Measurements from ENCODE around the gene ZNRF3.
"Not testable (repeated sequence)": the region's sequence is repeated elsewhere in the genome, so short reads cannot be mapped to it uniquely, and the experiment has no call there.

ZNRF3 gene

DNA sequence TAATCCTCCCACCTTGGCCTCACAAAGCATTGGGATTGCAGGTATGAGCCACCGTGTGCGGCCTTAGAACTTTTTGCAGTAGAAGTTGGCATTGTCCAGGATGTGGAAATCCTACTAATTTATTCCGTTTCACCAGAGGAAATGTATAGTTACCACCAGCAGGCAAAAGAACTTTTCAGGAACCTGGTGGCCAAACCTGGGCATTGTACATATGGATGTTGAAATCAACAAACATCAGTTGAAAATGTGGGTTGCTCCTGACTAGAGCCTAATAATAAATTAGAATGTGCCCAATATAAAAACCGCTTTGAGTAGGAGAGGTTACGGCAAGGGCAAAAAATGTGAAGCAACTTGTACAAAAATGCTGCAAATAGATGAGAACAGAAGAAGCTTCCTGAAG lies 42.3 kb upstream of the ZNRF3 start:
- Histone ChIP-seq H4K91ac (ENCODE audit: low read length) (no peak overlapping the region), H3K9me3 (ENCODE audit: control insufficient read depth, low read length) (peaks cover 2% of the 10 kb centered on the region), H3K79me1 (replicated peaks; ENCODE audit: low read length, poor library complexity, severe bottlenecking) (no peaks in the 10 kb centered on the region), H2BK120ac (ENCODE audit: low read depth, low read length) (no peak overlapping the region), H2BK12ac (ENCODE audit: low read length in 2 of 2) (no peak overlapping the region), H3K4ac (ENCODE audit: low read depth in 1 of 2, low read length in 2 of 2) (no peak overlapping the region), H3K36me3 (ENCODE audit: control insufficient read depth in 1 of 2, insufficient read depth in 2 of 2, low read depth in 1 of 2, low read length in 2 of 2) (no peaks in the 10 kb centered on the region), H3K9ac (ENCODE audit: low read length) (no peak overlapping the region), H3K4me1 (ENCODE audit: control insufficient read depth, insufficient read depth, low read depth, low read length) (no peaks in the 10 kb centered on the region), H2AK5ac (ENCODE audit: low read length, severe bottlenecking) (no peak overlapping the region), H2BK5ac (ENCODE audit: low read depth, low read length, poor library complexity, severe bottlenecking) (no peak overlapping the region), H3K14ac (ENCODE audit: low read length in 2 of 2) (no peak overlapping the region), H3K18ac (ENCODE audit: low read depth in 1 of 2, low read length in 2 of 2) (no peak overlapping the region), H2AFZ (ENCODE audit: low read depth, low read length) (no peak overlapping the region), H2BK15ac (ENCODE audit: low read depth, poor library complexity, severe bottlenecking) (no peak overlapping the region), H3K23ac (ENCODE audit: low read length in 2 of 2) (no peak overlapping the region), H3K27ac (ENCODE audit: low read length, poor library complexity, severe bottlenecking) (no peak overlapping the region), H4K8ac (ENCODE audit: low read length) (no peak overlapping the region), H3K27me3 (ENCODE audit: control insufficient read depth in 1 of 2, insufficient read depth in 1 of 2, low read length in 2 of 2) (no peaks in the 10 kb centered on the region), H3K4me2 (ENCODE audit: low read length, poor library complexity, severe bottlenecking) (no peak overlapping the region), H3K4me3 (ENCODE audit: insufficient read depth in 1 of 2, low read depth in 1 of 2, low read length in 2 of 2) (no peak overlapping the region)
- 96% methylated on average over 5 of the region's 5 CpGs for WGBS
- DNase-seq, result no peak

- H3K27ac ChIP-seq (ENCODE audit: low read length, poor library complexity, severe bottlenecking), result no peak overlapping the region
- H3K4me3 ChIP-seq (ENCODE audit: insufficient read depth in 1 of 2, low read depth in 1 of 2, low read length in 2 of 2), result no peak overlapping the region
- H3K9ac ChIP-seq (ENCODE audit: low read length), result no peak overlapping the region
- H3K14ac ChIP-seq (ENCODE audit: low read length in 2 of 2), result no peak overlapping the region
- no peak overlapping the region for H3K23ac ChIP-seq (ENCODE audit: low read length in 2 of 2)
- H2BK5ac ChIP-seq (ENCODE audit: low read depth, low read length, poor library complexity, severe bottlenecking), result no peak overlapping the region
- H2AFZ ChIP-seq (ENCODE audit: low read depth, low read length), result no peak overlapping the region
- H3K79me1 ChIP-seq (replicated peaks; ENCODE audit: low read length, poor library complexity, severe bottlenecking), result no peaks in the 10 kb centered on the region
- H3K36me3 ChIP-seq (ENCODE audit: control insufficient read depth in 1 of 2, insufficient read depth in 2 of 2, low read depth in 1 of 2, low read length in 2 of 2), result no peaks in the 10 kb centered on the region
- H2BK120ac ChIP-seq (ENCODE audit: low read depth, low read length), result no peak overlapping the region
- H3K4ac ChIP-seq (ENCODE audit: low read depth in 1 of 2, low read length in 2 of 2), result no peak overlapping the region
- no peak overlapping the region for H3K4me2 ChIP-seq (ENCODE audit: low read length, poor library complexity, severe bottlenecking)
- DNase-seq, result no peak
- WGBS, result no CpG with 5 or more reads among the region's 2 CpGs
- no peak overlapping the region for H3K18ac ChIP-seq (ENCODE audit: low read depth in 1 of 2, low read length in 2 of 2)
- peaks cover 21% of the 10 kb centered on the region for H3K9me3 ChIP-seq (ENCODE audit: control insufficient read depth, low read length)
- H2AK5ac ChIP-seq (ENCODE audit: low read length, severe bottlenecking), result no peak overlapping the region
- no peak overlapping the region for H4K8ac ChIP-seq (ENCODE audit: low read length)
- no peak overlapping the region for H2BK15ac ChIP-seq (ENCODE audit: low read depth, poor library complexity, severe bottlenecking)
- H3K27me3 ChIP-seq (ENCODE audit: control insufficient read depth in 1 of 2, insufficient read depth in 1 of 2, low read length in 2 of 2), result no peaks in the 10 kb centered on the region
- H3K4me1 ChIP-seq (ENCODE audit: control insufficient read depth, insufficient read depth, low read depth, low read length), result no peaks in the 10 kb centered on the region
- H4K91ac ChIP-seq (ENCODE audit: low read length), result no peak overlapping the region
- H2BK12ac ChIP-seq (ENCODE audit: low read length in 2 of 2), result no peak overlapping the region
Observed at GRCh38 chr22:28843633-28844032, 39.7 kb upstream of the ZNRF3 start.

GRCh38 chr22:28844277-28844676 lies 39.1 kb upstream of the ZNRF3 start:
- H3K4me1 ChIP-seq (ENCODE audit: control insufficient read depth, insufficient read depth, low read depth, low read length); H3K23ac ChIP-seq (ENCODE audit: low read length in 2 of 2); H3K27ac ChIP-seq (ENCODE audit: low read length, poor library complexity, severe bottlenecking); H2BK12ac ChIP-seq (ENCODE audit: low read length in 2 of 2); DNase-seq; H3K36me3 ChIP-seq (ENCODE audit: control insufficient read depth in 1 of 2, insufficient read depth in 2 of 2, low read depth in 1 of 2, low read length in 2 of 2); H2AFZ ChIP-seq (ENCODE audit: low read depth, low read length); H2AK5ac ChIP-seq (ENCODE audit: low read length, severe bottlenecking); H4K8ac ChIP-seq (ENCODE audit: low read length); H3K4me3 ChIP-seq (ENCODE audit: insufficient read depth in 1 of 2, low read depth in 1 of 2, low read length in 2 of 2); H2BK5ac ChIP-seq (ENCODE audit: low read depth, low read length, poor library complexity, severe bottlenecking); H3K27me3 ChIP-seq (ENCODE audit: control insufficient read depth in 1 of 2, insufficient read depth in 1 of 2, low read length in 2 of 2); H3K4ac ChIP-seq (ENCODE audit: low read depth in 1 of 2, low read length in 2 of 2); H4K91ac ChIP-seq (ENCODE audit: low read length); H2BK15ac ChIP-seq (ENCODE audit: low read depth, poor library complexity, severe bottlenecking); H3K14ac ChIP-seq (ENCODE audit: low read length in 2 of 2); H2BK120ac ChIP-seq (ENCODE audit: low read depth, low read length); H3K79me1 ChIP-seq (replicated peaks; ENCODE audit: low read length, poor library complexity, severe bottlenecking); H3K9ac ChIP-seq (ENCODE audit: low read length); H3K4me2 ChIP-seq (ENCODE audit: low read length, poor library complexity, severe bottlenecking); H3K18ac ChIP-seq (ENCODE audit: low read depth in 1 of 2, low read length in 2 of 2): not testable (repeated sequence)
- peaks cover 21% of the 10 kb centered on the region for H3K9me3 ChIP-seq (ENCODE audit: control insufficient read depth, low read length)
- 43% methylated on average over 1 of the region's 2 CpGs for WGBS

DNA sequence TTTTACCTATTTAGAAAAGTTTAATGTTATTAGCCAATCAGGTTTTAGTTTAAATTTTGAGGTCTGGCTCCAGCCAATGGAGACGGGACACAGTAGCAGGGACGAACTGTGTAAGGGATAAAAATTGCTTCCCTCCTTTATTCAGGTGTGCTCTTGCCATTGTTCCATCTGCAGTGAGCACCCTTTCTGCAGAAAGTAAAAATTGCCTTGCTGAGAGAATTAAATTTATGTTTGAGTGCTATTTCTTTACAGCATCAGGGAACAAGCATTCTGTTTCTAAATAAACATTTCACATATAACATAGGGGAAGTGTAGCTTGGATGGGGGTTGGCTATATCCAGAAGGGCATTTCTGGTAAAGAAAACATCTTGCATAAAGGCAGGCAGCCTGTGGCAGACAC lies 36.4 kb upstream of the ZNRF3 start:
- 85% methylated on average over 2 of the region's 2 CpGs for WGBS
- Histone ChIP-seq H3K9me3 (ENCODE audit: control insufficient read depth, low read length) (peaks cover 21% of the 10 kb centered on the region), H4K91ac (ENCODE audit: low read length) (no peak overlapping the region), H3K9ac (ENCODE audit: low read length) (no peak overlapping the region), H3K18ac (ENCODE audit: low read depth in 1 of 2, low read length in 2 of 2) (no peak overlapping the region), H2BK5ac (ENCODE audit: low read depth, low read length, poor library complexity, severe bottlenecking) (no peak overlapping the region), H2BK120ac (ENCODE audit: low read depth, low read length) (no peak overlapping the region), H3K14ac (ENCODE audit: low read length in 2 of 2) (no peak overlapping the region), H4K8ac (ENCODE audit: low read length) (no peak overlapping the region), H3K79me1 (replicated peaks; ENCODE audit: low read length, poor library complexity, severe bottlenecking) (no peaks in the 10 kb centered on the region), H3K27me3 (ENCODE audit: control insufficient read depth in 1 of 2, insufficient read depth in 1 of 2, low read length in 2 of 2) (no peaks in the 10 kb centered on the region), H2BK15ac (ENCODE audit: low read depth, poor library complexity, severe bottlenecking) (no peak overlapping the region), H2BK12ac (ENCODE audit: low read length in 2 of 2) (no peak overlapping the region), H3K4ac (ENCODE audit: low read depth in 1 of 2, low read length in 2 of 2) (no peak overlapping the region), H3K4me2 (ENCODE audit: low read length, poor library complexity, severe bottlenecking) (no peak overlapping the region), H3K36me3 (ENCODE audit: control insufficient read depth in 1 of 2, insufficient read depth in 2 of 2, low read depth in 1 of 2, low read length in 2 of 2) (no peaks in the 10 kb centered on the region), H3K4me1 (ENCODE audit: control insufficient read depth, insufficient read depth, low read depth, low read length) (no peaks in the 10 kb centered on the region), H3K27ac (ENCODE audit: low read length, poor library complexity, severe bottlenecking) (no peak overlapping the region), H2AFZ (ENCODE audit: low read depth, low read length) (no peak overlapping the region), H2AK5ac (ENCODE audit: low read length, severe bottlenecking) (no peak overlapping the region), H3K4me3 (ENCODE audit: insufficient read depth in 1 of 2, low read depth in 1 of 2, low read length in 2 of 2) (no peak overlapping the region), H3K23ac (ENCODE audit: low read length in 2 of 2) (no peak overlapping the region)
- no peak for DNase-seq
